ENCODE measurements around the gene TAOK1. TPM values are rescaled to one million over a fixed set of nuclear protein-coding genes. Genes with fewer than 3 reads are reported as not detected.

The TAOK1 gene
- total RNA-seq, 1 experiment from 2014 or later = 87.7 TPM

- Mint-ChIP-seq H3K4me1 (ENCODE audit: low read depth, unreplicated experiment) (peaks cover 16% of the 10 kb centered on the region), H3K9me3 (ENCODE audit: unreplicated experiment) (no peaks in the 10 kb centered on the region), H3K36me3 (ENCODE audit: insufficient read depth, unreplicated experiment) (peaks cover 35% of the 10 kb centered on the region), H3K27ac (ENCODE audit: unreplicated experiment) (no peak overlapping the region), H3K27me3 (ENCODE audit: insufficient read depth, unreplicated experiment) (no peaks in the 10 kb centered on the region), H3K4me3 (ENCODE audit: unreplicated experiment) (no peak overlapping the region)
- no peak for TF ChIP-seq CTCF (IDR thresholded peaks at IDR 0.05; ENCODE audit: insufficient read depth in 1 of 2, low read depth in 1 of 2, low read length in 1 of 2, severe bottlenecking in 1 of 2, unreplicated experiment in 1 of 2)
- no TSS peak for BruUV-seq (replicated peaks)
- no peak for DNase-seq
- Histone ChIP-seq H3K36me3 (ENCODE audit: control insufficient read depth, insufficient read depth, low read length) (peaks cover 2% of the 10 kb centered on the region), H3K9me3 (no peaks in the 10 kb centered on the region), H3K4me3 (ENCODE audit: low read depth, low read length) (no peak overlapping the region), H3K4me1 (peaks cover 2% of the 10 kb centered on the region; the same call in 1 of the 2 replicates), H3K27me3 (replicated peaks; ENCODE audit: control insufficient read depth, insufficient read depth, low read length) (no peaks in the 10 kb centered on the region)
- POLR2A ChIA-PET = no interaction called here
- CTCF ChIA-PET = no interaction called here
- intact Hi-C loops (cut with micrococcal nuclease; ENCODE audit: unreplicated experiment) = no loop called here
Measured at GRCh38 chr17:29444589-29444988, 54.4 kb downstream of the TAOK1 start.

- no peak overlapping the region for H3K27ac Mint-ChIP-seq (ENCODE audit: unreplicated experiment)
- no peaks in the 10 kb centered on the region for H3K9me3 Mint-ChIP-seq (ENCODE audit: unreplicated experiment)
- Histone ChIP-seq H3K4me1 (peaks cover 10% of the 10 kb centered on the region), H3K36me3 (ENCODE audit: control insufficient read depth, insufficient read depth, low read length) (peaks cover 2% of the 10 kb centered on the region), H3K27me3 (replicated peaks; ENCODE audit: control insufficient read depth, insufficient read depth, low read length) (no peaks in the 10 kb centered on the region), H3K9me3 (no peaks in the 10 kb centered on the region), H3K4me3 (ENCODE audit: low read depth, low read length) (no peak overlapping the region)
- H3K4me3 Mint-ChIP-seq (ENCODE audit: unreplicated experiment) = no peak overlapping the region
- BruUV-seq (replicated peaks) = no TSS peak
- H3K4me1 Mint-ChIP-seq (ENCODE audit: low read depth, unreplicated experiment) = peaks cover 23% of the 10 kb centered on the region
- CTCF ChIA-PET = no interaction called here
- intact Hi-C loops (cut with micrococcal nuclease; ENCODE audit: unreplicated experiment) = no loop called here
- no peak for DNase-seq
- POLR2A ChIA-PET = no interaction called here
- H3K36me3 Mint-ChIP-seq (ENCODE audit: insufficient read depth, unreplicated experiment) = peaks cover 26% of the 10 kb centered on the region
- H3K27me3 Mint-ChIP-seq (ENCODE audit: insufficient read depth, unreplicated experiment) = no peaks in the 10 kb centered on the region
- no peak for TF ChIP-seq CTCF (IDR thresholded peaks at IDR 0.05; ENCODE audit: insufficient read depth in 1 of 2, low read depth in 1 of 2, low read length in 1 of 2, severe bottlenecking in 1 of 2, unreplicated experiment in 1 of 2)
Measured at GRCh38 chr17:29445844-29446243, 55.7 kb downstream of the TAOK1 start.

GRCh38 chr17:29449865-29450671 is 59.9 kb downstream of the TAOK1 start:
- no peak overlapping the region for H3K4me3 ChIP-seq (ENCODE audit: low read depth, low read length)
- Mint-ChIP-seq H3K27me3 (ENCODE audit: insufficient read depth, unreplicated experiment) (no peaks in the 10 kb centered on the region), H3K4me1 (ENCODE audit: low read depth, unreplicated experiment) (peaks cover 16% of the 10 kb centered on the region), H3K27ac (ENCODE audit: unreplicated experiment) (no peak overlapping the region), H3K4me3 (ENCODE audit: unreplicated experiment) (no peak overlapping the region), H3K9me3 (ENCODE audit: unreplicated experiment) (no peaks in the 10 kb centered on the region), H3K36me3 (ENCODE audit: insufficient read depth, unreplicated experiment) (peaks cover 43% of the 10 kb centered on the region)
- ChIA-PET POLR2A (no interaction called here), CTCF (no interaction called here)
- intact Hi-C loops (cut with micrococcal nuclease; ENCODE audit: unreplicated experiment) = no loop called here
- H3K36me3 ChIP-seq (ENCODE audit: control insufficient read depth, insufficient read depth, low read length) = peaks cover 2% of the 10 kb centered on the region; the same call in 1 of the 2 replicates
- no peaks in the 10 kb centered on the region for H3K9me3 ChIP-seq
- H3K4me1 ChIP-seq = peaks cover 10% of the 10 kb centered on the region
- no peak for DNase-seq
- TF ChIP-seq CTCF (IDR thresholded peaks at IDR 0.05; ENCODE audit: insufficient read depth in 1 of 2, low read depth in 1 of 2, low read length in 1 of 2, severe bottlenecking in 1 of 2, unreplicated experiment in 1 of 2) = no peak
- no peaks in the 10 kb centered on the region for H3K27me3 ChIP-seq (replicated peaks; ENCODE audit: control insufficient read depth, insufficient read depth, low read length)
- no TSS peak for BruUV-seq (replicated peaks)
